Right lobe of liver (tissue), 6 donors: Measurements from ENCODE around the gene MYMK. TPM values are rescaled to one million over a fixed set of nuclear protein-coding genes. Genes with fewer than 3 reads are reported as not detected.

Source experiments
- ATAC-seq, 4 donors: fragments of 200-7000 bp; cut with Tn5 transposase; one replicate each; pipeline ENCODE4 v1.9.1; 2020; ENCODE audit warnings: mild to moderate bottlenecking in 4 of 4, moderate library complexity in 4 of 4
- DNase-seq, 3 donors: peaks; one replicate each; pipeline ENCODE4 v3.0.0-alpha.2; 2020
- H3K27ac ChIP-seq, 3 donors: fragments of 200-600 bp; one replicate each; pipeline ENCODE4 v1.8.0; 2022
- H3K27me3 ChIP-seq, 2 donors: fragments of 200-600 bp; one replicate each; pipeline ENCODE4 v1.8.0; 2022
- H3K36me3 ChIP-seq, 4 donors: fragments of 200-600 bp; sonication (generic) in 1 of 4; one replicate each; pipeline versions ENCODE4 v1.5.1 to v1.8.0; 2017 to 2022; ENCODE audit warnings: control low read depth in 1 of 4
- H3K4me1 ChIP-seq, 4 donors: fragments of 200-600 bp; sonication (generic) in 1 of 4; one replicate each; pipeline versions ENCODE4 v1.5.1 to v1.8.0; 2017 to 2022; ENCODE audit warnings: control low read depth in 1 of 4
- H3K4me3 ChIP-seq, 3 donors: fragments of 200-600 bp; one replicate each; pipeline ENCODE4 v1.8.0; 2022
- H3K9me3 ChIP-seq, 4 donors: fragments of 200-600 bp; sonication (generic) in 1 of 4; one replicate each; pipeline versions ENCODE4 v1.5.1 to v1.8.0; 2017 to 2022; ENCODE audit warnings: control low read depth in 1 of 4
- POLR2A ChIP-seq: fragments of 450-650 bp; IDR thresholded peaks from one replicate; pipeline ENCODE4 v1.6.1; 2017; ENCODE audit warnings: antibody characterized with exemption, mild to moderate bottlenecking
- WGBS: methylation state at CpG from one replicate; pipeline ENCODE4 v1.1.6; 2018; ENCODE audit warnings: low coverage, low lambda C conversion rate; ENCODE audit not compliant: insufficient coverage; ENCODE audit errors: missing lambda C conversion rate; 5-methylcytosine and 5-hydroxymethylcytosine counted together
- intact Hi-C, 2 donors: fragments of 100-400 bp; cut with DNase I; formaldehyde crosslinking; loops; one replicate each; pipeline versions ENCODE4 v1.11.2 to v1.14.1; 2022
- total RNA-seq, 6 experiments: library from RNA; depleted of rRNA in 2 of 6; stranded (reverse); fragments of >200 nt in 2 of 6; fragmentation: NEBNext Ultra II Directional in 3 of 6; extraction: Animal tissue kit (Norgen Biotek cat#: 25700) in 3 of 6; gene quantifications; one replicate each; pipeline versions ENCODE4 v1.1.0 to v1.2.4, GENCODE V29; 2016 to 2023
- TF ChIP-seq, protein P1 (sequence below), 4 donors: fragments of 200-600 bp in 3 of 4; fragments of 450-650 bp in 1 of 4; IDR thresholded peaks; one replicate each; pipeline versions ENCODE4 v1.5.1 to v1.8.0; 2016 to 2022; ENCODE audit warnings: antibody characterized with exemption in 4 of 4, mild to moderate bottlenecking in 2 of 4
- donor health status: DM: no; HTN: yes; CAD: no.
- donor health status: DM: no; HTN: no; CAD: no.
- donor health status: DM: no; HTN: no; CAD: no.
- donor health status: DM: no; HTN: yes; CAD: no.
- donor health status: DM: no; HTN: yes; CAD: no.

MYMK gene
- total RNA-seq, 6 experiments from 2014 or later, result not detected

DNA sequence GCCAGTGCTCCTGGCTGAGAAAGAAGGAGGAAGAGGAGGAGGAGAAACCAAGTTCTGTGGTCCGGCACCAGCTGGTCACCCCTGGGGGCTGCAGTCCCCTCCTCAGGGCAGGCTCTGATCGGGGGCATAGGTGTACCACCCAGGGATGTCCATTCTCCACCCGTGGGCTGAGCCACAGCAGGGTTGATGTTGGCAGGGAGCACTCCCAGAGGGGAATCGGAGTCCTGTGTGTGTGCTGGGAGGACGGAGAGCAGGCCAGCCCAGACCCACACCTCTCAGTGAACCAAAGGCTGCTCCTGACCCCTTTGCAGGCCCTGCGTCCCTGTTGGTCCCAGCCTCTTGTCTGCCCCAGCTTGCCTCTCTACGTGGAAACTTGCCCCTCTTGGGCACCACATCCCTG, 5.1 kb upstream of the MYMK start:
- DNase-seq, result no peak
- Histone ChIP-seq H3K27ac (no peak overlapping the region), H3K4me3 (no peak overlapping the region), H3K27me3 (no peaks in the 10 kb centered on the region), H3K9me3 (no peaks in the 10 kb centered on the region), H3K36me3 (no peaks in the 10 kb centered on the region), H3K4me1 (peaks cover 0 to 22% (median 8%) of the 10 kb centered on the region in 4 donors)
- ATAC-seq, result no peak
- intact Hi-C loops, result loop anchor here (10.0 kb wide), 2 partner anchors 55 to 205 kb away; partner anchors contain the start of gene SARDH (in 1 of the 2)
- TF ChIP-seq POLR2A, result no peak
- TF ChIP-seq, protein P1, sequence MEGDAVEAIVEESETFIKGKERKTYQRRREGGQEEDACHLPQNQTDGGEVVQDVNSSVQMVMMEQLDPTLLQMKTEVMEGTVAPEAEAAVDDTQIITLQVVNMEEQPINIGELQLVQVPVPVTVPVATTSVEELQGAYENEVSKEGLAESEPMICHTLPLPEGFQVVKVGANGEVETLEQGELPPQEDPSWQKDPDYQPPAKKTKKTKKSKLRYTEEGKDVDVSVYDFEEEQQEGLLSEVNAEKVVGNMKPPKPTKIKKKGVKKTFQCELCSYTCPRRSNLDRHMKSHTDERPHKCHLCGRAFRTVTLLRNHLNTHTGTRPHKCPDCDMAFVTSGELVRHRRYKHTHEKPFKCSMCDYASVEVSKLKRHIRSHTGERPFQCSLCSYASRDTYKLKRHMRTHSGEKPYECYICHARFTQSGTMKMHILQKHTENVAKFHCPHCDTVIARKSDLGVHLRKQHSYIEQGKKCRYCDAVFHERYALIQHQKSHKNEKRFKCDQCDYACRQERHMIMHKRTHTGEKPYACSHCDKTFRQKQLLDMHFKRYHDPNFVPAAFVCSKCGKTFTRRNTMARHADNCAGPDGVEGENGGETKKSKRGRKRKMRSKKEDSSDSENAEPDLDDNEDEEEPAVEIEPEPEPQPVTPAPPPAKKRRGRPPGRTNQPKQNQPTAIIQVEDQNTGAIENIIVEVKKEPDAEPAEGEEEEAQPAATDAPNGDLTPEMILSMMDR (IDR thresholded peaks at IDR 0.05), result no peak
- WGBS, result no CpG with 5 or more reads among the region's 7 CpGs

DNA sequence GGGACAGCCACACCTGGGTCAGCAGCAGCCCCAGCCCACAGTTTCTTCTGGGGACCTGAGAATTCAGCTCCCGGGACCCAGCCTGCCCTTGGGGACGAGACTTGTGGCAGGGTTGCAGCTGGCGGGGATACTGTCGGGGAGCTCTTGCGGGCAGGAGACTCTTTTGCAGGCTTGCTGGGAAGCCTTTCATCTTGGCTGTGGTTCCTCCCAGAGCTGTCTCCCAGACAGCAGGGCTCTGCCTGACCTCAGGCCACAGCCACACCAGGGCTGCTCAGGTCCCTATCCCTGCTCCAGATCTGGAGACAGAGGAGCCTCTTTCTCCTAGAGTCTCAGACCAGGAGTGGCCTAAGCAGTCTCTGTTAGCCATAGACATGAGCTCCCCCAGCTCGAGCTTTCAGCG, 4.7 kb upstream of the MYMK start:
- intact Hi-C loops, result loop anchor here (10.0 kb wide), 2 partner anchors 55 to 205 kb away; partner anchors contain the start of gene SARDH (in 1 of the 2)
- TF ChIP-seq, protein P1 (IDR thresholded peaks at IDR 0.05), result no peak
- TF ChIP-seq POLR2A, result no peak
- Histone ChIP-seq H3K4me3 (no peak overlapping the region), H3K4me1 (peaks cover 0 to 17% (median 6%) of the 10 kb centered on the region in 4 donors), H3K36me3 (no peaks in the 10 kb centered on the region), H3K9me3 (no peaks in the 10 kb centered on the region), H3K27me3 (no peaks in the 10 kb centered on the region), H3K27ac (no peak overlapping the region)
- no peak for ATAC-seq
- no CpG with 5 or more reads among the region's 7 CpGs for WGBS
- DNase-seq, result no peak

DNA sequence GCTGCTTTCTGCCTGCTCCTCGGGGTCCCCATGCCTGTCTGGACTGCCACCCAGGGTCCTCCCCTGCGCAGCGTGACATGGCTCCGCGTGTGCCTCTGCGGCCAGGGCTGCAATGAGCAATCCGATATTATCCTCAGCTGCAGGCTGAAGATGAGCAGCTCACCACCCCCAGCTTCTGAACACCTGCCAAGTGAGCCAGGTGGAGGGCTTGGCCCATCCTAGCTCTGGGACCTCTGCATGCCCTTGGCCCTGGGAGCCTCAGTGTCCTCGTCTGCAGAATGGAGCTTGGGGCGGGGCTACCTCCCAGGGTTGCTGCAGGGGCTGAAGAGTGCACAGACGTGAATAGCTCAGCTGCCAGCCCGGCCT, 4.1 kb upstream of the MYMK start:
- Histone ChIP-seq H3K9me3 (no peaks in the 10 kb centered on the region), H3K4me3 (no peak overlapping the region), H3K27ac (no peak overlapping the region), H3K27me3 (no peaks in the 10 kb centered on the region), H3K4me1 (peaks cover 0 to 11% (median 3%) of the 10 kb centered on the region in 4 donors), H3K36me3 (no peaks in the 10 kb centered on the region)
- DNase-seq, result no peak
- TF ChIP-seq POLR2A, result no peak
- TF ChIP-seq, protein P1 (IDR thresholded peaks at IDR 0.05), result no peak
- no peak for ATAC-seq
- no CpG with 5 or more reads among the region's 11 CpGs for WGBS
- intact Hi-C loops, result loop anchor here (10.0 kb wide), 2 partner anchors 56 to 206 kb away; partner anchors contain the start of gene SARDH (in 1 of the 2)

DNA sequence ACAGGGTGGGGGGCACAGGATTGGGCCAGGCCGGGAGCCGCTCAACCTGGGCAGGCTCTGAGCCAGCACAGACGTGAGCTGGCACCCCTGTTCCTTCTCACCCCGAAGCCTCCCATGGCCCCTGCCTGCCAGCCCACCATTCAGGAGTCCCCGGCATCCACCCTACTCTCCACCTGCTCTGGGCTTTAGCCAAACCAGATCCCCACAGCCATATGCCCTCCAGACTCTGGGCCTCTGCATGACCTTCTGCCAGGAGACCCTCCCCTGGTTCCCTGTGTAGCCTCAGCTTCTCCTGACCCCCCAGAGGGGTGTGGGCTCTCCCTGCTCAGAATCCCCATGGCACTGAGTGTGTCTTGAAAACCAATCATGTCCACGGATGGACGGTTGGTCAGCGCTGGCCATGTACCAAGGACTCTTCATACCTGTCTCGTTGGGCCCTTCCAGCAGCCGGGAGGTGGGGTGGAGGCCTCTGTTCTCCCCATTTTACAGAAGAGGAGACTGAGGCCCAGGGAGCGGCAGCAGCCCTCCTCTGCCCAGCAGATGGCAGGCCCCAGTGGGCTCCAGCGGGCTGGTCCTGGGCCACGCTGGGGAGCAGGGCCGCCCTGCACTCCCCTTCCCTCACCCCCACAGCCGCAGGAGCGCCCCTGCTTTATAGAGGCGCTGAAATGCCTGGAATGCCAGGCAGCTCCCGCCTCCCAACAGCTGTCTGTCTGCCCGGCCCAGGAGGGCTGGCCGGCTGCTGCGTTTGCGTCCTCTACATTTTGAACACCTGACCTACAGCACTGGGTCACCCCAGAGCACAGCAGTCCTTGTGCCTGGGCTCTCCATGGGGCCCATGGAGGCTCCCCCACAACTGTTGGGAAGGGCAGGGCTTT, 3.5 kb upstream of the MYMK start:
- TF ChIP-seq, protein P1 (IDR thresholded peaks at IDR 0.05), result no peak
- no peak for TF ChIP-seq POLR2A
- WGBS, result no CpG with 5 or more reads among the region's 22 CpGs
- Histone ChIP-seq H3K27me3 (no peaks in the 10 kb centered on the region), H3K27ac (no peak overlapping the region), H3K4me1 (peaks cover 0 to 7% (median 2%) of the 10 kb centered on the region in 4 donors), H3K9me3 (no peaks in the 10 kb centered on the region), H3K4me3 (no peak overlapping the region), H3K36me3 (no peaks in the 10 kb centered on the region)
- intact Hi-C loops, result loop anchor here (10.0 kb wide), 2 partner anchors 57 to 207 kb away; partner anchors contain the start of gene SARDH (in 1 of the 2)
- ATAC-seq (no peak), DNase-seq (no peak)
